GM19025 (cell line): ENCODE measurements around the gene ALDH3A2.

Experiments used
- ATAC-seq: cut with Tn5 transposase; IDR thresholded peaks from one replicate; pipeline ENCODE4 v1.9.1; 2021; ENCODE audit warnings: mild to moderate bottlenecking, low read depth, moderate library complexity; ENCODE audit not compliant: unreplicated experiment

ALDH3A2 gene

GRCh38 chr17:19648475-19649273 is at the start of gene ALDH3A2:
TSS of gene ALDH3A2 (plus strand) at chr17:19648751. CDS start at chr17:19648972, 221 bp downstream.
- ATAC-seq: peak; percentile 95

GRCh38 chr17:19610311-19610710 is 38.2 kb upstream of the ALDH3A2 start:
- ATAC-seq: no peak

GRCh38 chr17:19610879-19611278 is 37.7 kb upstream of the ALDH3A2 start:
- ATAC-seq: no peak

GRCh38 chr17:19613979-19614378 is 34.6 kb upstream of the ALDH3A2 start:
- ATAC-seq: no peak

GRCh38 chr17:19614900-19615299 is 33.7 kb upstream of the ALDH3A2 start:
- no peak for ATAC-seq

GRCh38 chr17:19618015-19618414 is 30.5 kb upstream of the ALDH3A2 start:
- ATAC-seq: no peak

- ATAC-seq: no peak
These were observed 28.7 kb upstream of the ALDH3A2 start for GRCh38 chr17:19619705-19620325.

GRCh38 chr17:19621697-19622096 is 26.9 kb upstream of the ALDH3A2 start:
- no peak for ATAC-seq

- no peak for ATAC-seq
These were observed 22.5 kb upstream of the ALDH3A2 start for GRCh38 chr17:19626079-19626478.

- ATAC-seq: no peak
These were observed 19.1 kb upstream of the ALDH3A2 start for GRCh38 chr17:19629449-19629848.

- no peak for ATAC-seq
These were observed 18.5 kb upstream of the ALDH3A2 start for GRCh38 chr17:19630035-19630434.

- ATAC-seq: no peak
These were observed 17.9 kb upstream of the ALDH3A2 start for GRCh38 chr17:19630661-19631060.

- no peak for ATAC-seq
These were observed 16.6 kb upstream of the ALDH3A2 start for GRCh38 chr17:19631905-19632304.

GRCh38 chr17:19641687-19642372 is 6.7 kb upstream of the ALDH3A2 start:
- no peak for ATAC-seq

- no peak for ATAC-seq
These were observed 6.1 kb upstream of the ALDH3A2 start for GRCh38 chr17:19642373-19642893.

GRCh38 chr17:19644493-19645210 is 3.9 kb upstream of the ALDH3A2 start:
- ATAC-seq: no peak

- ATAC-seq: no peak
These were observed 2.8 kb upstream of the ALDH3A2 start for GRCh38 chr17:19645734-19646201.

- ATAC-seq: no peak
These were observed 1.5 kb upstream of the ALDH3A2 start for GRCh38 chr17:19646788-19647696.

GRCh38 chr17:19647697-19648474 is 665 bp upstream of the ALDH3A2 start:
- ATAC-seq: peak; percentile 19
